H1 (cell line): ENCODE data around the gene TRMT2B. TPM values are rescaled to one million over a fixed set of nuclear protein-coding genes. Genes with fewer than 3 reads are reported as not detected.
A peak's percentile ranks its signal among the peaks of the same experiment; 100 is the strongest.

Experiments used
- CTCF ChIA-PET: fragments of 300-600 bp; sonication (Branson Sonifier 250); formaldehyde crosslinking; loops from one replicate; lab custom pipeline; 2021; ENCODE audit not compliant: partially characterized antibody; lab: Charles Lee
- POLR2A ChIA-PET: fragments of 300-600 bp; sonication (Branson Sonifier 250); formaldehyde crosslinking; loops from one replicate; lab custom pipeline; 2021; ENCODE audit warnings: inconsistent platforms; ENCODE audit not compliant: partially characterized antibody; lab: Charles Lee
- DNase-seq, 2 experiments: peaks; one replicate each; pipeline versions ENCODE4 v3.0.0 to v3.0.0-alpha.2; 2010 to 2022; ENCODE audit warnings: low spot score in 2 of 2, low read depth in 1 of 2, mixed read lengths in 1 of 2
- FAIRE-seq: peaks from 2 replicates; lab custom pipeline; 2011; peaks lifted over from hg19 to GRCh38; lab: Jason Lieb, UNC
- H2AFZ ChIP-seq: 2 replicates; pipeline ENCODE4 v1.8.1; 2012; ENCODE audit warnings: low read length, inconsistent platforms
- H2AK5ac ChIP-seq: 2 replicates; pipeline ENCODE4 v1.6.1; 2013; ENCODE audit warnings: low read depth, low read length
- H2BK120ac ChIP-seq: replicated peaks from 2 replicates; pipeline ENCODE3; 2013; ENCODE audit warnings: low read depth, low read length, inconsistent platforms
- H2BK12ac ChIP-seq: 2 replicates; pipeline ENCODE4 v1.6.1; 2013; ENCODE audit warnings: low read depth, low read length
- H2BK15ac ChIP-seq: 2 replicates; pipeline ENCODE4 v1.6.1; 2013; ENCODE audit warnings: low read length
- H2BK20ac ChIP-seq: 2 replicates; pipeline ENCODE4 v1.6.1; 2013; ENCODE audit warnings: low read length
- H2BK5ac ChIP-seq: 2 replicates; pipeline ENCODE4 v1.6.1; 2013; ENCODE audit warnings: low read depth, low read length
- H3K14ac ChIP-seq: 2 replicates; pipeline ENCODE4 v1.6.1; 2013; ENCODE audit warnings: inconsistent platforms; ENCODE audit not compliant: insufficient read length
- H3K18ac ChIP-seq: 2 replicates; pipeline ENCODE4 v1.6.1; 2013; ENCODE audit warnings: low read length; ENCODE audit errors: extremely low read depth
- H3K23ac ChIP-seq: 2 replicates; pipeline ENCODE4 v1.6.1; 2013; ENCODE audit warnings: inconsistent platforms; ENCODE audit not compliant: insufficient read length
- H3K23me2 ChIP-seq: 2 replicates; pipeline ENCODE4 v1.6.1; 2013; ENCODE audit warnings: low read depth, low read length
- H3K27ac ChIP-seq: 2 replicates; pipeline ENCODE4 v1.6.1; 2011; ENCODE audit warnings: low read depth, low read length, inconsistent platforms
- H3K27me3 ChIP-seq, 4 experiments: replicated peaks in 1 of 4; 1 replicate in 1 of 4; 2 replicates in 3 of 4; pipeline versions ENCODE4 v1.6.1 to v1.8.1; 2011 to 2013; ENCODE audit warnings: low read length in 3 of 4, mild to moderate bottlenecking in 3 of 4, inconsistent platforms in 2 of 4, mixed read lengths in 2 of 4, moderate library complexity in 1 of 4; ENCODE audit not compliant: control insufficient read depth in 3 of 4, insufficient read depth in 3 of 4; ENCODE audit errors: extremely low read depth in 1 of 4
- H3K36me3 ChIP-seq, 4 experiments: 2 replicates each; pipeline versions ENCODE4 v1.6.1 to v1.8.1; 2011 to 2013; ENCODE audit warnings: mild to moderate bottlenecking in 4 of 4, low read length in 3 of 4, moderate library complexity in 2 of 4, control low read depth in 1 of 4, inconsistent platforms in 1 of 4; ENCODE audit not compliant: insufficient read depth in 4 of 4, control insufficient read depth in 2 of 4
- H3K4ac ChIP-seq: replicated peaks from 2 replicates; pipeline ENCODE3; 2013; ENCODE audit warnings: low read length, low read depth, mixed read lengths, inconsistent platforms; ENCODE audit not compliant: insufficient read length
- H3K4me1 ChIP-seq, 4 experiments: replicated peaks in 1 of 4; 1 replicate in 1 of 4; 2 replicates in 3 of 4; pipeline versions ENCODE4 v1.6.1 to v1.8.1; 2011 to 2013; ENCODE audit warnings: low read length in 3 of 4, inconsistent platforms in 2 of 4, mixed read lengths in 1 of 4; ENCODE audit not compliant: insufficient read depth in 4 of 4, control insufficient read depth in 3 of 4
- H3K4me2 ChIP-seq, 2 experiments: 2 replicates each; pipeline versions ENCODE4 v1.6.1 to v1.8.1; 2011 to 2013; ENCODE audit warnings: low read depth in 2 of 2, low read length in 2 of 2, control low read depth in 1 of 2, inconsistent platforms in 1 of 2, mild to moderate bottlenecking in 1 of 2; ENCODE audit not compliant: insufficient read depth in 1 of 2
- H3K4me3 ChIP-seq, 4 experiments: fragments of 200-600, 300-600 bp in 1 of 4; sonication (generic), shearing (Covaris generic), sonication (Bioruptor Twin) in 1 of 4; 2 replicates each; pipeline versions ENCODE4 v1.5.1 to v1.8.1; 2011 to 2016; ENCODE audit warnings: low read length in 4 of 4, low read depth in 3 of 4, control low read depth in 2 of 4, inconsistent platforms in 2 of 4, mild to moderate bottlenecking in 2 of 4, mixed read lengths in 1 of 4, moderate library complexity in 1 of 4; ENCODE audit not compliant: insufficient read depth in 2 of 4; ENCODE audit errors: extremely low read depth in 1 of 4
- H3K56ac ChIP-seq: replicated peaks from 2 replicates; pipeline ENCODE3; 2013; ENCODE audit warnings: low read depth, mild to moderate bottlenecking, mixed read lengths, low read length, inconsistent platforms; ENCODE audit not compliant: insufficient read length
- H3K79me1 ChIP-seq: 2 replicates; pipeline ENCODE4 v1.6.1; 2013; ENCODE audit warnings: low read depth, low read length, control low read depth
- H3K79me2 ChIP-seq, 2 experiments: 2 replicates each; pipeline versions ENCODE4 v1.6.1 to v1.8.1; 2012 to 2013; ENCODE audit warnings: low read length in 2 of 2, mild to moderate bottlenecking in 2 of 2, inconsistent platforms in 1 of 2; ENCODE audit not compliant: insufficient read depth in 2 of 2, control insufficient read depth in 1 of 2
- H3K9ac ChIP-seq, 4 experiments: replicated peaks in 1 of 4; 1 replicate in 1 of 4; 2 replicates in 3 of 4; pipeline versions ENCODE4 v1.6.1 to v1.8.1; 2011 to 2013; ENCODE audit warnings: low read depth in 3 of 4, low read length in 3 of 4, control low read depth in 2 of 4, mild to moderate bottlenecking in 2 of 4, moderate library complexity in 2 of 4, inconsistent platforms in 1 of 4; ENCODE audit errors: extremely low read depth in 1 of 4
- H3K9me3 ChIP-seq, 2 experiments: 2 replicates each; pipeline versions ENCODE4 v1.6.1 to v1.8.1; 2012 to 2013; ENCODE audit warnings: mild to moderate bottlenecking in 2 of 2, moderate library complexity in 2 of 2, control low read depth in 1 of 2, inconsistent platforms in 1 of 2, low read depth in 1 of 2, low read length in 1 of 2, mixed read lengths in 1 of 2; ENCODE audit not compliant: insufficient read depth in 2 of 2
- H4K20me1 ChIP-seq, 2 experiments: replicated peaks in 1 of 2; 2 replicates each; pipeline versions ENCODE3 to v1.8.1; 2011 to 2013; ENCODE audit warnings: inconsistent platforms in 2 of 2, low read length in 2 of 2, mild to moderate bottlenecking in 1 of 2; ENCODE audit not compliant: insufficient read depth in 2 of 2, control insufficient read depth in 1 of 2
- H4K5ac ChIP-seq: 2 replicates; pipeline ENCODE4 v1.6.1; 2013; ENCODE audit warnings: low read length, low read depth, mixed read lengths, inconsistent platforms; ENCODE audit not compliant: insufficient read length
- H4K8ac ChIP-seq: 2 replicates; pipeline ENCODE4 v1.8.0; 2013; ENCODE audit warnings: mild to moderate bottlenecking, moderate library complexity, low read length, inconsistent platforms; ENCODE audit not compliant: insufficient read depth; ENCODE audit errors: extremely low read depth
- H4K91ac ChIP-seq: replicated peaks from 2 replicates; pipeline ENCODE3; 2013; ENCODE audit warnings: low read length, mixed read lengths, inconsistent platforms; ENCODE audit not compliant: insufficient read length
- BACH1 ChIP-seq: IDR thresholded peaks from 2 replicates; pipeline ENCODE4 v1.6.1; 2012; ENCODE audit warnings: low read length, improper control_type of control experiment
- CEBPB ChIP-seq: IDR thresholded peaks from 2 replicates; pipeline ENCODE4 v1.6.1; 2012; ENCODE audit warnings: low read depth, low read length
- CREB1 ChIP-seq: IDR thresholded peaks from 2 replicates; pipeline ENCODE4 v1.6.1; 2012; ENCODE audit warnings: inconsistent platforms
- CTBP2 ChIP-seq: IDR thresholded peaks from 2 replicates; pipeline ENCODE4 v1.7.0; 2011; ENCODE audit warnings: borderline replicate concordance, mild to moderate bottlenecking, moderate library complexity, mixed read lengths, low read length; ENCODE audit not compliant: insufficient read depth, insufficient read length
- HDAC2 ChIP-seq, 2 experiments: fragments of 300-600 bp in 1 of 2; sonication (generic) in 1 of 2; IDR thresholded peaks; 2 replicates each; pipeline ENCODE4 v1.6.1; 2011 to 2012; ENCODE audit warnings: low read depth in 2 of 2, low read length in 2 of 2, mild to moderate bottlenecking in 2 of 2, moderate library complexity in 2 of 2, borderline replicate concordance in 1 of 2, inconsistent platforms in 1 of 2
- KDM1A ChIP-seq: fragments of 200-600, 300-600 bp; sonication (generic); IDR thresholded peaks from 2 replicates; pipeline ENCODE4 v1.7.1; 2016; ENCODE audit warnings: mild to moderate bottlenecking, low read length, borderline replicate concordance
- PHF8 ChIP-seq: fragments of 200-600 bp; sonication (generic); conservative IDR thresholded peaks from 2 replicates; pipeline ENCODE4 v1.7.1; 2012; ENCODE audit warnings: low read depth, mild to moderate bottlenecking, inconsistent platforms, low read length, moderate library complexity
- RAD21 ChIP-seq, 2 experiments: IDR thresholded peaks in 1 of 2; conservative IDR thresholded peaks in 1 of 2; 2 replicates each; pipeline ENCODE4 v1.6.1; 2011; ENCODE audit warnings: low read depth in 2 of 2, low read length in 2 of 2, improper control_type of control experiment in 1 of 2, inconsistent platforms in 1 of 2, mild to moderate bottlenecking in 1 of 2, moderate library complexity in 1 of 2
- SIN3A ChIP-seq, 2 experiments: IDR thresholded peaks in 1 of 2; conservative IDR thresholded peaks in 1 of 2; 2 replicates each; pipeline ENCODE4 v1.6.1; 2011 to 2012; ENCODE audit warnings: low read length in 2 of 2, improper control_type of control experiment in 1 of 2, low read depth in 1 of 2, mild to moderate bottlenecking in 1 of 2
- SIX5 ChIP-seq: IDR thresholded peaks from 2 replicates; pipeline ENCODE4 v1.6.1; 2011; ENCODE audit warnings: mild to moderate bottlenecking, low read depth, low read length
- SP1 ChIP-seq: IDR thresholded peaks from 2 replicates; pipeline ENCODE4 v1.6.1; 2011; ENCODE audit warnings: low read depth, low read length
- SRF ChIP-seq: IDR thresholded peaks from 2 replicates; pipeline ENCODE4 v1.6.1; 2011; ENCODE audit warnings: mild to moderate bottlenecking, low read depth, low read length, moderate library complexity
- TAF7 ChIP-seq: optimal IDR thresholded peaks from 2 replicates; pipeline ENCODE3; 2011; ENCODE audit warnings: low read depth, mild to moderate bottlenecking, inconsistent platforms, low read length, moderate library complexity, borderline replicate concordance
- TEAD4 ChIP-seq: IDR thresholded peaks from 2 replicates; pipeline ENCODE4 v1.6.1; 2012; ENCODE audit warnings: low read depth, low read length, inconsistent platforms, mixed read lengths
- WGBS, 2 experiments: shearing (Covaris generic) in 1 of 2; methylation state at CpG; one replicate each; pipeline versions ENCODE4 v1.1.6 to v1.1.7; 2013 to 2015; ENCODE audit warnings: low lambda C conversion rate in 2 of 2, mixed read lengths in 2 of 2, inconsistent platforms in 1 of 2, low coverage in 1 of 2, missing lambda C conversion rate in 1 of 2; ENCODE audit not compliant: insufficient replicate concordance in 2 of 2, insufficient coverage in 1 of 2, insufficient read length in 1 of 2; ENCODE audit errors: extremely low coverage in 1 of 2, missing lambda C conversion rate in 1 of 2; 5-methylcytosine and 5-hydroxymethylcytosine counted together
- polyA plus RNA-seq, 7 experiments: library from polyadenylated mRNA; depleted of rRNA in 3 of 7; stranded (reverse) in 5 of 7; unstranded in 2 of 7; fragments of >200 nt in 5 of 7; fragments of 200-250 nt in 2 of 7; gene quantifications; 1 replicate in 5 of 7; 2 replicates in 1 of 7; 4 replicates in 1 of 7; pipeline versions ENCODE4 v1.2.1 to v1.2.3, GENCODE V29; 2011 to 2013; ENCODE audit warnings: missing spikeins in 2 of 7, mixed read lengths in 2 of 7
- total RNA-seq: library from RNA; stranded (reverse); fragmentation: NEBNext Ultra II Directional; extraction: Animal tissue kit (Norgen Biotek cat#: 25700); gene quantifications from 2 replicates; pipeline ENCODE4 v1.2.1, GENCODE V29; 2021

The TRMT2B gene
- total and polyA plus RNA-seq, 2 of the 8 experiments (the other 6 are each of a cell fraction or from before 2014, with no cell fraction given) = 12.1 to 12.4 TPM

DNA sequence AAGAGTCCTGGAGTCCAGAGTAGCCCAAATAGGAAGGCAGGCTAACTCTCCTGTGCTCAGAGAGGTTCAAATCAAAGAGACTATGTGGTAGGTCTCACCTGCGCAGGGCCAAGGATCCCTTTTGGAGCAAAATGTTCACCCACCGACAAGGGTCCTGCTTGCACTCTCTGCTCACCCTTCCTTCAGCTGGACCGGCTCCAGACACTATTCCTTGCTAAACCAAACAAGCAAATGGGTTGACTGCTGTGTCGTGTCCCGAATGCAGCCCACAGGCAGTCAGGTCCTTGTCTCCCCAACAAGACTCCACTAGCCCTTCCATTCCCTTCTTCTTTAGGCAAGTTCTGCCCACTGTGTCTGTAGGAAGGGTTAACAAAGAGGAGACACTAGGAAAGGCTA, 760 bp downstream of the TRMT2B start:
- Histone ChIP-seq H3K9ac (peak overlapping the region in 3 of 4 experiments; percentile 54 to 78 (median 70); a peak in 6 of 7 replicates), H2BK12ac (no peak overlapping the region), H3K4ac (no peak overlapping the region), H3K27me3 (no peaks in the 10 kb centered on the region), H3K18ac (no peak overlapping the region), H3K14ac (no peak overlapping the region), H4K20me1 (no peaks in the 10 kb centered on the region), H4K8ac (no peak overlapping the region), H3K79me2 (no peaks in the 10 kb centered on the region), H2AK5ac (no peak overlapping the region), H3K79me1 (no peaks in the 10 kb centered on the region), H4K91ac (no peak overlapping the region), H3K27ac (no peak overlapping the region; the same call in 1 of the 2 replicates), H3K4me1 (no peaks in the 10 kb centered on the region; a peak in 2 of 7 replicates), H3K23ac (no peak overlapping the region), H4K5ac (peak overlapping the region; percentile 2), H2BK5ac (no peak overlapping the region), H2BK15ac (no peak overlapping the region), H2BK120ac (no peak overlapping the region), H2AFZ (peak overlapping the region; percentile 92), H3K56ac (no peak overlapping the region), H3K36me3 (no peaks in the 10 kb centered on the region), H3K4me2 (peak overlapping the region; percentile 78 to 91), H3K4me3 (peak overlapping the region; percentile 59 to 86 (median 64)), H3K23me2 (peaks cover 2% of the 10 kb centered on the region; the same call in 1 of the 2 replicates), H3K9me3 (no peaks in the 10 kb centered on the region), H2BK20ac (no peak overlapping the region)
- ChIA-PET POLR2A (no interaction called here), CTCF (interaction anchor here (0.7 kb wide), 1 partner anchor 49 kb away, joined by 3 read pairs; no protein-coding TSS in a partner anchor)
- no peak for FAIRE-seq
- peak in 1 of 2 experiments; percentile 1 for DNase-seq
- WGBS, 2 experiments = 14% methylated on average over 3 of the region's 5 CpGs; no CpG with 5 or more reads in 1 of the 2 experiments
- TF ChIP-seq TAF7 = no peak
- no peak for TF ChIP-seq SRF
- TF ChIP-seq CEBPB = no peak
- TF ChIP-seq SIX5 = no peak
- TF ChIP-seq BACH1 = no peak
- no peak for TF ChIP-seq TEAD4
- no peak for TF ChIP-seq SIN3A (conservative IDR thresholded peaks at IDR 0.05 in 1 of 2, IDR thresholded peaks at IDR 0.05 in 1 of 2; ENCODE audit: low read depth in 1 of 2, low read length in 2 of 2)
- no peak for TF ChIP-seq SP1
- TF ChIP-seq CREB1 = no peak
- TF ChIP-seq PHF8 = no peak
- no peak for TF ChIP-seq KDM1A
- TF ChIP-seq HDAC2 (IDR thresholded peaks at IDR 0.05; ENCODE audit: borderline replicate concordance in 1 of 2, low read depth in 2 of 2, low read length in 2 of 2) = no peak
- no peak for TF ChIP-seq CTBP2
- no peak for TF ChIP-seq RAD21 (IDR thresholded peaks at IDR 0.05 in 1 of 2, conservative IDR thresholded peaks at IDR 0.05 in 1 of 2; ENCODE audit: low read depth in 2 of 2, low read length in 2 of 2)
